ENCODE data around the gene TIMM50. TPM values are rescaled to one million over a fixed set of nuclear protein-coding genes. Genes with fewer than 3 reads are reported as not detected.
"Not testable (repeated sequence)": the region's sequence is repeated elsewhere in the genome, so short reads cannot be mapped to it uniquely, and the experiment has no call there.

The TIMM50 gene
- total and polyA plus RNA-seq, 4 donors = 24.3 to 39.9 (median 30.5) TPM

DNA sequence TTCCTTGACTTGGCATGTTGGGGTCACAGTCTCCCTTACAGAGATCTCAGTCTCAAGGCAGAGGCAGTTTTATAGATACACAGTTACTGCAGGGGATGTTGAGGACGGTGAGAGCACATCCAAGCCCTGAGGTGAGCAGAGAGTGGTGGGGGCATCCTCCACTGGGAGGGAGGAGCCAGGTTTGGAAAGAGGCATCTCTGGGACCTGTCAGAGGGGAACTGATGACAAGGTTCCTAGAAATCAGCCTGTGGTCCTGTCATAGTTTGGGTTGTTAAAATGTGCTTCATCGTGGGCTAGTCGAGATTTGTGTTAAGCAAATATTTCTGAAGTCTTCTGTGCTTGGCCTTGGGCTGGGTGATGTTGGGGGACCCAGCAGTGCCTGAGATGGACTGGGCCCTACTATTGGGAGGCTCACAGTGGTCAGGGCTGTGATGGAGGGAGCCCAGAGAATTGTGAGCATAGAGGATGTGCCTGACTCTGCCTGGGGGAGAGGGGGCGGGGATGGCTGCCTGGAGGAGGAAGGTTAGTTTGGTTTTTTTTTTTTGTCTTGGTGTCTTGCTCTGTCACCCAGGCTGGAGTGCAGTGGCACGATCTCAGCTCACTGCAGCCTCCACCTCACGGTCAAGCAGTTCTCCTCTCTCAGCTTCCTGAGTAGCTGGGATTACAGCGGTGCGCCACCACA is 31.4 kb upstream of the TIMM50 start (continued):
- TF ChIP-seq SP1 (IDR thresholded peaks at IDR 0.05) = no peak
- no peak for TF ChIP-seq FOXA1 (IDR thresholded peaks at IDR 0.05)

GRCh38 chr19:39451257-39451656 is 29.4 kb upstream of the TIMM50 start:
- peaks cover 13 to 32% (median 24%) of the 10 kb centered on the region in 4 donors for H3K4me1 ChIP-seq (ENCODE audit: control insufficient read depth in 4 of 4, insufficient read depth in 4 of 4, low read length in 3 of 4)
- not testable (repeated sequence) for H3K4me3 ChIP-seq (ENCODE audit: low read depth in 1 of 3, low read length in 3 of 3); DNase-seq (ENCODE audit: low spot score); H3K27me3 ChIP-seq (ENCODE audit: control insufficient read depth in 4 of 4, insufficient read depth in 4 of 4, low read length in 3 of 4); H3K27ac ChIP-seq (ENCODE audit: low read depth in 1 of 2, low read length in 2 of 2); H3K9me3 ChIP-seq (ENCODE audit: control insufficient read depth in 4 of 4, low read length in 3 of 4); H3K9ac ChIP-seq (ENCODE audit: low read depth in 1 of 2, low read length in 2 of 2)
- TF ChIP-seq RXRA (IDR thresholded peaks at IDR 0.05) (peak; percentile 19 to 57), HNF4A (conservative IDR thresholded peaks at IDR 0.05) (peak; percentile 40 to 56)
- 44% methylated on average over 8 of the region's 8 CpGs for whole genome bisulfite sequencing
- peaks cover 2 to 23% (median 11%) of the 10 kb centered on the region in 4 donors for H3K36me3 ChIP-seq (ENCODE audit: control insufficient read depth in 4 of 4, insufficient read depth in 3 of 4, low read depth in 1 of 4, low read length in 3 of 4)

DNA sequence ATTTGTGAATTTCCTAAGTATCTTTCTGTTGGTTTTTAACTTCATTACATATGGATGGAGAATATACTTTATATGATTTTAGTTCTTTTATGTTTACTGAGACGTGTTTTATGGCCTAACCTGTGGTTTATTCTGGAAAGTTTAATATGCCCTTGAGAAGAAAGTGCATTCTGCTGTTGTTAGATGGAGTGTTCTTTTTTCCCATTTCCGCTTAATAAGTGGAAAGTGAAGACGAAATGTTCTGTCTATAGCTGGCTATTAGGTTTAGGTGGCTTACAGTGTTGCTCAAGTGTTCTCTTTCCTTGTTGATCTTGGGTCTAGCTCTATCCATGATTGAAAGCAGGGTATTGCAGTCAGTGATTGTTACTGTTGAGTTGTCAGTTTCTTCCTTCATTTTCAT is 17.2 kb upstream of the TIMM50 start:
- TF ChIP-seq REST (IDR thresholded peaks at IDR 0.05) (no peak), TAF1 (conservative IDR thresholded peaks at IDR 0.05) (no peak), RAD21 (IDR thresholded peaks at IDR 0.05) (no peak), YY1 (IDR thresholded peaks at IDR 0.05) (no peak), ZBTB33 (IDR thresholded peaks at IDR 0.05) (no peak), HNF4G (IDR thresholded peaks at IDR 0.05) (no peak), NR2F2 (IDR thresholded peaks at IDR 0.05) (no peak), JUND (IDR thresholded peaks at IDR 0.05) (no peak), HNF4A (conservative IDR thresholded peaks at IDR 0.05) (no peak), SP1 (IDR thresholded peaks at IDR 0.05) (no peak), FOXA2 (IDR thresholded peaks at IDR 0.05) (no peak)
- TF ChIP-seq, protein P1, sequence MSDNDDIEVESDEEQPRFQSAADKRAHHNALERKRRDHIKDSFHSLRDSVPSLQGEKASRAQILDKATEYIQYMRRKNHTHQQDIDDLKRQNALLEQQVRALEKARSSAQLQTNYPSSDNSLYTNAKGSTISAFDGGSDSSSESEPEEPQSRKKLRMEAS (IDR thresholded peaks at IDR 0.05) = no peak
- H3K27me3 ChIP-seq (ENCODE audit: control insufficient read depth in 4 of 4, insufficient read depth in 4 of 4, low read length in 3 of 4) = no peaks in the 10 kb centered on the region
- H3K4me1 ChIP-seq (ENCODE audit: control insufficient read depth in 4 of 4, insufficient read depth in 4 of 4, low read length in 3 of 4) = no peaks in the 10 kb centered on the region
- no peaks in the 10 kb centered on the region for H3K9me3 ChIP-seq (ENCODE audit: control insufficient read depth in 4 of 4, low read length in 3 of 4)
- H3K27ac ChIP-seq (ENCODE audit: low read depth in 1 of 2, low read length in 2 of 2) = no peak overlapping the region
- WGBS = 91% methylated on average over 3 of the region's 3 CpGs
- no peak overlapping the region for H3K4me3 ChIP-seq (ENCODE audit: low read depth in 1 of 3, low read length in 3 of 3)
- DNase-seq (ENCODE audit: low spot score) = no peak
- H3K9ac ChIP-seq (ENCODE audit: low read depth in 1 of 2, low read length in 2 of 2) = no peak overlapping the region
- H3K36me3 ChIP-seq (ENCODE audit: control insufficient read depth in 4 of 4, insufficient read depth in 3 of 4, low read depth in 1 of 4, low read length in 3 of 4) = peaks cover 30 to 83% (median 59%) of the 10 kb centered on the region in 4 donors

All from liver (tissue), 9 donors.